Muscle of leg (tissue), 11 donors: Measurements from ENCODE around the gene CENPT. TPM values are rescaled to one million over a fixed set of nuclear protein-coding genes. Genes with fewer than 3 reads are reported as not detected.

ENCODE experiments used
- DNase-seq: peaks from one replicate; pipeline ENCODE4 v3.0.0; 2013
- H3K27ac ChIP-seq: one replicate; pipeline ENCODE4 v1.5.1; 2013; ENCODE audit warnings: mild to moderate bottlenecking, low read length, control low read depth
- H3K27me3 ChIP-seq: one replicate; pipeline ENCODE4 v1.6.1; 2013; ENCODE audit warnings: low read length; ENCODE audit not compliant: control insufficient read depth, insufficient read depth
- H3K36me3 ChIP-seq: one replicate; pipeline ENCODE4 v1.6.1; 2013; ENCODE audit warnings: low read length; ENCODE audit not compliant: control insufficient read depth, insufficient read depth
- H3K4me1 ChIP-seq: one replicate; pipeline ENCODE4 v1.6.1; 2013; ENCODE audit warnings: low read length; ENCODE audit not compliant: control insufficient read depth, insufficient read depth
- H3K4me3 ChIP-seq: one replicate; pipeline ENCODE4 v1.5.1; 2013; ENCODE audit warnings: low read length, control low read depth
- H3K9me3 ChIP-seq: replicated peaks from 2 replicates; pipeline ENCODE4 v1.6.1; 2013; ENCODE audit warnings: low read depth, low read length; ENCODE audit not compliant: control insufficient read depth
- WGBS: methylation state at CpG from one replicate; pipeline ENCODE4 v1.1.5; 2013; ENCODE audit warnings: missing lambda C conversion rate; ENCODE audit not compliant: insufficient coverage; 5-methylcytosine and 5-hydroxymethylcytosine counted together
- polyA plus RNA-seq, 8 donors: library from polyadenylated mRNA; unstranded; fragments of 120-200 nt; gene quantifications; one replicate each; pipeline versions ENCODE4 v1.2.1 to v1.2.3, GENCODE V29; 2013; ENCODE audit warnings: inconsistent platforms in 1 of 8, low replicate concordance in 1 of 8; ENCODE audit not compliant: insufficient read length in 8 of 8, insufficient read depth in 1 of 8
- total RNA-seq: library from RNA; stranded (reverse); fragments of 120-200 nt; gene quantifications from one replicate; pipeline ENCODE4 v1.2.4, GENCODE V29; 2013

The CENPT gene
- total and polyA plus RNA-seq, 9 donors = 31.2 to 47.9 (median 37.9) TPM

GRCh38 chr16:67814567-67814966 lies 32.9 kb downstream of the CENPT start:
- H3K27ac ChIP-seq = no peak overlapping the region
- DNase-seq = no peak
- peaks cover 3% of the 10 kb centered on the region for H3K4me1 ChIP-seq
- no peaks in the 10 kb centered on the region for H3K36me3 ChIP-seq
- no peak overlapping the region for H3K4me3 ChIP-seq
- H3K9me3 ChIP-seq = no peaks in the 10 kb centered on the region
- no peaks in the 10 kb centered on the region for H3K27me3 ChIP-seq
- WGBS = 70% methylated on average over 5 of the region's 8 CpGs

GRCh38 chr16:67811899-67812298 lies 35.6 kb downstream of the CENPT start:
- WGBS = no CpG with 5 or more reads among the region's 1 CpG
- no peak overlapping the region for H3K27ac ChIP-seq
- peaks cover 10% of the 10 kb centered on the region for H3K4me1 ChIP-seq
- no peak overlapping the region for H3K4me3 ChIP-seq
- no peak for DNase-seq
- no peaks in the 10 kb centered on the region for H3K36me3 ChIP-seq
- H3K27me3 ChIP-seq = no peaks in the 10 kb centered on the region
- no peaks in the 10 kb centered on the region for H3K9me3 ChIP-seq

GRCh38 chr16:67807148-67807682 lies 40.3 kb downstream of the CENPT start:
- Histone ChIP-seq H3K9me3 (no peaks in the 10 kb centered on the region), H3K27me3 (no peaks in the 10 kb centered on the region), H3K27ac (peak overlapping the region; percentile 15), H3K4me1 (peaks cover 20% of the 10 kb centered on the region), H3K4me3 (peak overlapping the region; percentile 89), H3K36me3 (peaks cover 26% of the 10 kb centered on the region)
- DNase-seq = no peak
- 40% methylated on average over 13 of the region's 24 CpGs for WGBS

GRCh38 chr16:67806428-67807147 lies 40.9 kb downstream of the CENPT start, which contains the start of the genes RANBP10 and TSNAXIP1:
RANBP10 (minus strand) TSS chr16:67806560; CDS start chr16:67806536, 24 bp downstream.
TSNAXIP1 (plus strand) TSS chr16:67806889; CDS start chr16:67807150, 261 bp downstream.
- Histone ChIP-seq H3K9me3 (no peaks in the 10 kb centered on the region), H3K27ac (peak within 1 kb of the TSS; percentile 94), H3K27me3 (no peaks in the 10 kb centered on the region), H3K4me1 (peaks cover 20% of the 10 kb centered on the region), H3K36me3 (peaks cover 32% of the 10 kb centered on the region), H3K4me3 (peak within 1 kb of the TSS; percentile 89)
- DNase-seq = peak; percentile 100
- 1% methylated on average over 43 of the region's 54 CpGs for WGBS

- DNase-seq = no peak
These were observed 41.6 kb downstream of the CENPT start for GRCh38 chr16:67805718-67806427.

GRCh38 chr16:67804853-67805542 lies 42.5 kb downstream of the CENPT start:
- no peaks in the 10 kb centered on the region for H3K27me3 ChIP-seq
- peaks cover 40% of the 10 kb centered on the region for H3K36me3 ChIP-seq
- 86% methylated on average over 1 of the region's 4 CpGs for WGBS
- peaks cover 24% of the 10 kb centered on the region for H3K4me1 ChIP-seq
- peak overlapping the region; percentile 89 for H3K4me3 ChIP-seq
- no peak for DNase-seq
- H3K27ac ChIP-seq = no peak overlapping the region
- H3K9me3 ChIP-seq = no peaks in the 10 kb centered on the region

More at GRCh38 chr16:67805718-67806427, 41.6 kb downstream of the CENPT start:
- peak overlapping the region; percentile 89 for H3K4me3 ChIP-seq
- H3K27ac ChIP-seq = peak overlapping the region; percentile 83
- peaks cover 20% of the 10 kb centered on the region for H3K4me1 ChIP-seq
- no peaks in the 10 kb centered on the region for H3K9me3 ChIP-seq
- H3K27me3 ChIP-seq = no peaks in the 10 kb centered on the region
- under 1% methylated on average over 25 of the region's 26 CpGs for WGBS
- peaks cover 37% of the 10 kb centered on the region for H3K36me3 ChIP-seq

- peaks cover 44% of the 10 kb centered on the region for H3K36me3 ChIP-seq
- H3K4me3 ChIP-seq = no peak overlapping the region
- WGBS = no CpG with 5 or more reads among the region's 3 CpGs
These were observed 43.6 kb downstream of the CENPT start for GRCh38 chr16:67803894-67804293.

GRCh38 chr16:67801883-67802282 lies 45.6 kb downstream of the CENPT start:
- no peaks in the 10 kb centered on the region for H3K27me3 ChIP-seq
- H3K9me3 ChIP-seq = no peaks in the 10 kb centered on the region
- no peak overlapping the region for H3K27ac ChIP-seq
- no peak overlapping the region for H3K4me3 ChIP-seq
- H3K36me3 ChIP-seq = peaks cover 48% of the 10 kb centered on the region
- DNase-seq = no peak
- H3K4me1 ChIP-seq = peaks cover 16% of the 10 kb centered on the region
- WGBS = no CpG with 5 or more reads among the region's 2 CpGs

More at GRCh38 chr16:67803894-67804293, 43.6 kb downstream of the CENPT start:
- H3K27ac ChIP-seq = no peak overlapping the region
- DNase-seq = no peak
- H3K9me3 ChIP-seq = no peaks in the 10 kb centered on the region
- peaks cover 24% of the 10 kb centered on the region for H3K4me1 ChIP-seq
- no peaks in the 10 kb centered on the region for H3K27me3 ChIP-seq

GRCh38 chr16:67801241-67801640 lies 46.3 kb downstream of the CENPT start:
- DNase-seq = no peak
- Histone ChIP-seq H3K4me1 (peaks cover 16% of the 10 kb centered on the region), H3K4me3 (no peak overlapping the region), H3K27ac (peak overlapping the region; percentile 81), H3K27me3 (no peaks in the 10 kb centered on the region), H3K9me3 (no peaks in the 10 kb centered on the region), H3K36me3 (peaks cover 48% of the 10 kb centered on the region)
- 80% methylated on average over 1 of the region's 1 CpG for WGBS
